Measurements from ENCODE around the gene PEX1.
"Not testable (repeated sequence)": the region's sequence is repeated elsewhere in the genome, so short reads cannot be mapped to it uniquely, and the experiment has no call there.

The PEX1 gene

GRCh38 chr7:92528188-92528957 lies at the start of gene PEX1, which contains the start of gene RBM48:
Gene PEX1, minus strand, starts transcription at chr7:92528520. Its CDS starts 85 bp downstream, at chr7:92528435.
Gene RBM48, plus strand, starts transcription at chr7:92528795. Its CDS starts 19 bp downstream, at chr7:92528814.
- peak; percentile 98 to 99 for DNase-seq (ENCODE audit: low read depth in 2 of 2)

GRCh38 chr7:92576296-92576695 lies 48.0 kb upstream of the PEX1 start:
- DNase-seq (ENCODE audit: low read depth in 2 of 2): no peak

GRCh38 chr7:92569137-92569536 lies 40.8 kb upstream of the PEX1 start:
- no peak for DNase-seq (ENCODE audit: low read depth in 2 of 2)

- no peak for DNase-seq (ENCODE audit: low read depth in 2 of 2)
These were observed 39.1 kb upstream of the PEX1 start for GRCh38 chr7:92567460-92567859.

- DNase-seq (ENCODE audit: low read depth in 2 of 2): no peak
These were observed 35.0 kb upstream of the PEX1 start for GRCh38 chr7:92563345-92563744.

- no peak for DNase-seq (ENCODE audit: low read depth in 2 of 2)
These were observed 32.3 kb upstream of the PEX1 start for GRCh38 chr7:92560602-92561001.

GRCh38 chr7:92557808-92558362 lies 29.6 kb upstream of the PEX1 start:
- no peak for DNase-seq (ENCODE audit: low read depth in 2 of 2)

- DNase-seq (ENCODE audit: low read depth in 2 of 2): no peak
These were observed 28.9 kb upstream of the PEX1 start for GRCh38 chr7:92557249-92557648.

- no peak for DNase-seq (ENCODE audit: low read depth in 2 of 2)
These were observed 21.9 kb upstream of the PEX1 start for GRCh38 chr7:92550194-92550593.

GRCh38 chr7:92547579-92547978 lies 19.3 kb upstream of the PEX1 start:
- DNase-seq (ENCODE audit: low read depth in 2 of 2): no peak

- DNase-seq (ENCODE audit: low read depth in 2 of 2): no peak
These were observed 18.7 kb upstream of the PEX1 start for GRCh38 chr7:92546856-92547497.

GRCh38 chr7:92545116-92545515 lies 16.8 kb upstream of the PEX1 start:
- DNase-seq (ENCODE audit: low read depth in 2 of 2): not testable (repeated sequence)

- DNase-seq (ENCODE audit: low read depth in 2 of 2): not testable (repeated sequence)
These were observed 15.2 kb upstream of the PEX1 start for GRCh38 chr7:92543542-92543941.

- no peak for DNase-seq (ENCODE audit: low read depth in 2 of 2)
These were observed 6.3 kb upstream of the PEX1 start for GRCh38 chr7:92534572-92534971.

- no peak for DNase-seq (ENCODE audit: low read depth in 2 of 2)
These were observed 591 bp upstream of the PEX1 start for GRCh38 chr7:92528958-92529264.

GRCh38 chr7:92527300-92528187 lies 776 bp downstream of the PEX1 start:
- DNase-seq (ENCODE audit: low read depth in 2 of 2): no peak

- DNase-seq (ENCODE audit: low read depth in 2 of 2): no peak
These were observed 5.2 kb downstream of the PEX1 start for GRCh38 chr7:92523110-92523509.

GRCh38 chr7:92520024-92520423 lies 8.3 kb downstream of the PEX1 start:
- no peak for DNase-seq (ENCODE audit: low read depth in 2 of 2)

GRCh38 chr7:92517631-92518030 lies 10.7 kb downstream of the PEX1 start:
- DNase-seq (ENCODE audit: low read depth in 2 of 2): no peak

GRCh38 chr7:92513167-92513902 lies 15.0 kb downstream of the PEX1 start:
- no peak for DNase-seq (ENCODE audit: low read depth in 2 of 2)

GRCh38 chr7:92508946-92509345 lies 19.4 kb downstream of the PEX1 start:
- no peak for DNase-seq (ENCODE audit: low read depth in 2 of 2)
